IPS-15b (cell line): ENCODE results near the gene WFS1.

Experiments
- H3K27me3 ChIP-seq: one replicate; pipeline ENCODE4 v1.6.1; 2013; ENCODE audit warnings: low read length; ENCODE audit not compliant: control insufficient read depth, insufficient read depth
- H3K36me3 ChIP-seq: one replicate; pipeline ENCODE4 v1.6.1; 2013; ENCODE audit warnings: low read length; ENCODE audit not compliant: control insufficient read depth, insufficient read depth
- H3K4me1 ChIP-seq: one replicate; pipeline ENCODE4 v1.6.1; 2013; ENCODE audit warnings: mild to moderate bottlenecking, low read length; ENCODE audit not compliant: control insufficient read depth, insufficient read depth
- H3K4me3 ChIP-seq: one replicate; pipeline ENCODE4 v1.5.1; 2013; ENCODE audit warnings: low read depth, low read length
- H3K9ac ChIP-seq: one replicate; pipeline ENCODE4 v1.6.1; 2013; ENCODE audit warnings: low read depth, mild to moderate bottlenecking, low read length
- H3K9me3 ChIP-seq: one replicate; pipeline ENCODE4 v1.6.1; 2013; ENCODE audit warnings: mild to moderate bottlenecking, low read length; ENCODE audit not compliant: control insufficient read depth, insufficient read depth

Gene WFS1

DNA sequence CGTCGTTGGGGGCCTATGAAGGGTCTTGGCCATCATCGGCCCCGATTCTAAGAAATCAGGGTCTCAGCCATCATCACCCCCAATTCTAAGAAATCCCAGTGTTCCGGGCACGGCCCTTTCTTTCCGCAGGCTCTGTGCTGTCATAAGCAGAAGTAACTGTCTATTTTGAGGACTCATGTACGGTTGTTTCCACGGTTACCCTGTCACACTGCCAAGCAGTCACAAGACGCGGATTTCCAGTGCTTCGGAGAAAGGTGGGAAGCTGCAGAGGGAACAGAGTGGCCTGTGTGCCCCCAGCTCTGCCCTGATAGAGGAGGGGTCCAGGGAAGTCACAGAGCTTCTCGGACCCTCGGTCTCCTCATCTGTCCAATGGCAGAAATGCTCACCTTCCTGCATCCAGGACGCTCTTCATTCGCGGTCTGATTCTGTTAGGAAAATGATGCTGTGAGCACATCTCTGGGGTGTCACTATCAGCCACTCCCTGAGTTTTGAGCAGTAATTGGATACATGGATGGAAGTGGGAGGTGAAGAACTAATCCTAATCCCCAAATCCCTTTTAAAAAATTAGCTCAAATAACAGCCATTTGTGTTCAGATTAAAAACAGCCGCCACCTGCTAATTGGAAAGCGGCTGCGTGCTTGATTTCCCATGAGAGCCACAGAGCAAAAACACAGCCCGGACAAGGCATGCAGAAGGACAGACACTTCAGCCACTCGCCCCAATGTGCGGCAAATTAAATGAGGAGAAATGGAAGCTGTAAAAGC lies 73.1 kb downstream of the WFS1 start:
- H3K27me3 ChIP-seq: no peaks in the 10 kb centered on the region
- H3K9me3 ChIP-seq: no peaks in the 10 kb centered on the region
- H3K4me1 ChIP-seq: no peaks in the 10 kb centered on the region
- no peak overlapping the region for H3K9ac ChIP-seq
- H3K4me3 ChIP-seq: no peak overlapping the region
- H3K36me3 ChIP-seq: no peaks in the 10 kb centered on the region

- no peaks in the 10 kb centered on the region for H3K36me3 ChIP-seq
- no peak overlapping the region for H3K9ac ChIP-seq
- no peaks in the 10 kb centered on the region for H3K27me3 ChIP-seq
- H3K4me1 ChIP-seq: no peaks in the 10 kb centered on the region
- H3K9me3 ChIP-seq: no peaks in the 10 kb centered on the region
- H3K4me3 ChIP-seq: no peak overlapping the region
Measured at GRCh38 chr4:6343939-6344408, 74.3 kb downstream of the WFS1 start.

DNA sequence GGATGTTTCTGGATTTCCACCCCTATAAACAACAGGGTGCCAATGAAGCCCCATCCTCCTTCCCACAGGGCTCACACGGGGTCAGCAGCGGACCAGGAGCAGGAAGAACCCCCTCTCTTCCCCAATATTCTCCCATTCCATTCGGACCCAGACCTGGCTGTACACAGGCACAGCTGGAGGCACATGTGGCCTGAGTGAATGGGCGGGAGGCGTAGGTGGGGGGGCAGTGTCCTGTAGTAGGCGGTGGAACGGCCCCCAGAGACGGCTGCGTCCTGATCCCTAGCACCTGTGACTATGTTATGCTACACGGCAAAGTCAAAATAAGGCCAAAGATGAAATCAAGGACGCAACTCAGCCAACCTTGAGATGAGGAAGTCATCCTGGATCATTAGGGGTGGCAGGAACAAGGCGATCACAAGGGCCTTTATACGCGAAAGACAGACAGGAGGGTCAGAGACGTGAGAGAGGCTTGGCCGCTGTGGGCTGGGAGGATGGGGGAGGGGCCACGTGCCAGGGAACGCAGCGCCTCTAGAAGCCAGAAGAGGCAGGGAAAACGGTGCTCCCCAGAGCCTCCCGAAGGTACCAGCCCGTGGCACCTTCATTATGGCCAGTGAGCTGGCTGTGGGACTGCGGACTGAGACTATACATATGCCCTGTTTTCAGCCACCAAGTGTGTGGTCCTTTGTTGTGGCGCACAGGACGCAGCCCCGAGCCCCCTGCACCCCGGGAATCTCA lies 75.6 kb downstream of the WFS1 start:
- Histone ChIP-seq H3K36me3 (no peaks in the 10 kb centered on the region), H3K4me1 (no peaks in the 10 kb centered on the region), H3K9me3 (no peaks in the 10 kb centered on the region), H3K9ac (no peak overlapping the region), H3K27me3 (no peaks in the 10 kb centered on the region), H3K4me3 (no peak overlapping the region)

DNA sequence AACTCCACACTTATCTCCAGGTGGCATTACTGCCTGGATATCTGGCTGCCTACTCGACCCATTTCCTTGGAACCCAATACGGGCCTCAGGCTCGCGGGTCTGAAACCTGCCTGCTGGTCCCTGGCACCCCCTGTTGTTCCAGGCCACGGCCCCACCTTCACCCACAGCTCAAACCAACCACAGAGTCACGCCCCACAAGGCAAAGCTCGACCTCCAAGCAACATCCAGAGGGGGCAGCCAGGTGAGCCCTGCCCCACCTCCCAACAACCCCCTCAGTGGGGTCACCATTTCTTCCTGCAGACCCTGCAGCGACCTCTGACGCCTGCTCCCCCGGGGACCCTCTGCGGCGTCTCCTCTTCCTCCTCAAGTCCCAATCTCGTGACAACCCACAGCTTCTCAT lies 76.2 kb downstream of the WFS1 start:
- no peaks in the 10 kb centered on the region for H3K27me3 ChIP-seq
- H3K4me3 ChIP-seq: no peak overlapping the region
- no peaks in the 10 kb centered on the region for H3K4me1 ChIP-seq
- no peak overlapping the region for H3K9ac ChIP-seq
- H3K9me3 ChIP-seq: no peaks in the 10 kb centered on the region
- no peaks in the 10 kb centered on the region for H3K36me3 ChIP-seq

DNA sequence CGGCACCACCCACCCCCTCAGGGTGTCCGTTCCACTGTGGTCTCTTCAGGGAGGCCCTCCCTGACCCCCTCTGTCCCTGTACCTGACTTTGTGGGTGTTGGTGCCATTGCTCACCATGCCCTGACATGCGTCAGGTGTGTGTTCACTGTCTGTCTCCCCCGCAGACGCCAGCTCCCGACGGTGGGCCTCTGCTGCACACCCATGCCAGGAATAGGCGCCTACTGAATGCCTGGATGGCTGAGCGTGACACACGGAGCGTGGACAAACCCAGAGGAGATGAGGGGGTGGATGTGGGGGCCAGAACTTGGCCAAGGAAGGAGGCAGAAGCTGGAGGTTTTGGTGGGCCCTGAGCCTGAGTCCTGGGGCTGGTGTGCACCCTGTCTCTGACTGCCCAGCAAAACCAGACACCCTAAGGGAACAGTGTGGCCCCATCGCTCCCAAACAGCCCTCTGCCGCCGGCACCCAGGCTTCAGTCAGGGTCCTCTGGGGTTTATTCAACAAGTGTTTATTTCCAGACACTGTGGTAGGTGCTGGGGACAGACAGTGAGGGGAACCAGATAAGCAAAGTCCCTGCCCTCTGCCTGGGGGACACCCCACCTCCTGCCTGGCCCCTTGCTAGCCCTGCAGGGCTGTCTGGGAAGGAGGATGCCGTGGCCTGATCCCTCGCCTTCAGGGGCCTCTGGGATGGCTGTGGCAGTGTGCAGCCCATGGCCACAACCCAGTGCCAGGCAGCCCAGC lies 76.9 kb downstream of the WFS1 start:
- Histone ChIP-seq H3K4me3 (no peak overlapping the region), H3K36me3 (no peaks in the 10 kb centered on the region), H3K9me3 (no peaks in the 10 kb centered on the region), H3K27me3 (no peaks in the 10 kb centered on the region), H3K9ac (no peak overlapping the region), H3K4me1 (no peaks in the 10 kb centered on the region)

DNA sequence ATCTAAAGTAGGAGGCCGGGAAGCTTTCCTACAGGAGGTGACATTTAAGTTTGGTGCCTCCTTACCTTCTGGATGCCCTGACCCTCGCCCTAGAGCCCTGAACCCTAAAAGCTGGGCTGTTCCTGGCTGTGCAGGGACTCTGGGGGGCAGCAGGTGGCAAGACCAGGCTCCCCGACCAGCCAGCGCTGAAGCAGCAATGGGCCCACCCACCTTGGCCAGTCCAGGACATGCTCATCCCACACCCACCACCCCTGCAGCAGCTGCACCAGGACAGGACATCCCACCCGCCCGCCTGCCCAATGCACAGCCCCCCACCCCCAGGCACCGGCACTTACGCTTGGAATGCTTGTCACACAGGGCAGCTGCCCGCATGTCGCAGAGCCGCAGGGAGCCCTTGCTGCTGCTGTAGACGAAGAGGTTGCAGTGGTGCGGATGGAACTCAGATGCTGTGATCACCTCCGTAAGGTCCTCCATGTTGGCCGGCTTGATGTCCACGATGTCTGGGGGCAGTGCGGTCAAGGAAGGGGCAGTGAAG lies 77.9 kb downstream of the WFS1 start:
- H3K36me3 ChIP-seq: no peaks in the 10 kb centered on the region
- H3K27me3 ChIP-seq: no peaks in the 10 kb centered on the region
- H3K9ac ChIP-seq: no peak overlapping the region
- H3K9me3 ChIP-seq: no peaks in the 10 kb centered on the region
- no peaks in the 10 kb centered on the region for H3K4me1 ChIP-seq
- H3K4me3 ChIP-seq: no peak overlapping the region

- Histone ChIP-seq H3K27me3 (no peaks in the 10 kb centered on the region), H3K4me3 (no peak overlapping the region), H3K36me3 (no peaks in the 10 kb centered on the region), H3K4me1 (no peaks in the 10 kb centered on the region), H3K9ac (no peak overlapping the region), H3K9me3 (no peaks in the 10 kb centered on the region)
Measured at GRCh38 chr4:6348408-6348807, 78.8 kb downstream of the WFS1 start.

DNA sequence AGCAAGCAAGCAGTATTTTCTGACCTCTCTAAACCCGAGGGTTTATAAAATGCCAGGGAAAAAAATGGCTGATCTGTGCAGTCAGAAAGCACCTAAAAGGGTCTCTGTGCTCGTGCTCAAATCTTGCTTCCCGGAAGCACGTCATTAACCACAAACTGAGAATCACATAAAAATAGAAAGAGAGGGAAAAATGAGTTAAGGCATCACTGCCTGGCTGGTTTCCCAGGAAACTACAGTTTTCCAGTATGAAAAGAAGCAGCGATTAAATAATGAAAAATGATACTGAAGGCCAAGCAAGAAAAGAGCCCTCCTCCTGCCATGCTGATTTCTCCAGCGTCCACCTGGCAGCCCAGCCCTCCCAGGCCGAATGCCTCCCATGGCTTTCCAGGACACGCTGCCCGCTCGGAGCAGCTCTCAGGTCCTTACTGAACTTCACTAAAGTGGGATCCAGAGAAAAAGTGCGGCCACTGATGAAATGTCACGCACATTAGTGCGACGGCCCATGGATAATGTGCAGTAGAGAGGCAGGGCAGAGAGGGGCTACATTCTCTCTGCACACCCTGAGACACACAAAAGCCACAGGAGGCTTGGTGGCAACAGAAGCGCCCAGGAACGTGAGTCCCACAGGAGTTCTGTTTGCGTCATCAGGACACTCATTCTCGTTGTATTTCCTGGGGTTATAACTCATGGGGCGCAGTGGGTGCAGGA lies 80.4 kb downstream of the WFS1 start:
- no peaks in the 10 kb centered on the region for H3K36me3 ChIP-seq
- H3K9me3 ChIP-seq: no peaks in the 10 kb centered on the region
- H3K4me1 ChIP-seq: no peaks in the 10 kb centered on the region
- H3K9ac ChIP-seq: no peak overlapping the region
- H3K27me3 ChIP-seq: no peaks in the 10 kb centered on the region
- no peak overlapping the region for H3K4me3 ChIP-seq

DNA sequence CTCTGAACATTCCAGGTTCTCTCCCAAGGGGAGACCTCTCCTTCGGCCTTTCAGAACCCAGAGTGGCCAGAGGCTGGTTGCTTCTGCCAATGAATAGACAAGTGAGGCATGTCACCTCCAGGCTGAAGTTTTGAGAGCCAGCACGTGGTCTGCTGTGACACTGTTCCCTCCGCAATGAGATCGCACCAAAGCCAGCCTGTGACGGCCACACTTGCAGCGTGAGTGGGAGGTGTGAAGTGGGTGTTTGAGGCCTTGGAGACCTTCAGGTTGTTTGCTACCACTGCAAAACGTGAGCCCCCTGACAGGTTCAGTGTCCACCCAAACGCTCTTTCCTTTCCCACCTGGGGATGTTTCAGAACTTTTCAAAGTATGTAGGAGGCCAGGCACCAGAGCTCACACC lies 81.0 kb downstream of the WFS1 start:
- H3K9ac ChIP-seq: no peak overlapping the region
- H3K4me1 ChIP-seq: no peaks in the 10 kb centered on the region
- H3K4me3 ChIP-seq: no peak overlapping the region
- H3K27me3 ChIP-seq: no peaks in the 10 kb centered on the region
- no peaks in the 10 kb centered on the region for H3K36me3 ChIP-seq
- H3K9me3 ChIP-seq: no peaks in the 10 kb centered on the region

DNA sequence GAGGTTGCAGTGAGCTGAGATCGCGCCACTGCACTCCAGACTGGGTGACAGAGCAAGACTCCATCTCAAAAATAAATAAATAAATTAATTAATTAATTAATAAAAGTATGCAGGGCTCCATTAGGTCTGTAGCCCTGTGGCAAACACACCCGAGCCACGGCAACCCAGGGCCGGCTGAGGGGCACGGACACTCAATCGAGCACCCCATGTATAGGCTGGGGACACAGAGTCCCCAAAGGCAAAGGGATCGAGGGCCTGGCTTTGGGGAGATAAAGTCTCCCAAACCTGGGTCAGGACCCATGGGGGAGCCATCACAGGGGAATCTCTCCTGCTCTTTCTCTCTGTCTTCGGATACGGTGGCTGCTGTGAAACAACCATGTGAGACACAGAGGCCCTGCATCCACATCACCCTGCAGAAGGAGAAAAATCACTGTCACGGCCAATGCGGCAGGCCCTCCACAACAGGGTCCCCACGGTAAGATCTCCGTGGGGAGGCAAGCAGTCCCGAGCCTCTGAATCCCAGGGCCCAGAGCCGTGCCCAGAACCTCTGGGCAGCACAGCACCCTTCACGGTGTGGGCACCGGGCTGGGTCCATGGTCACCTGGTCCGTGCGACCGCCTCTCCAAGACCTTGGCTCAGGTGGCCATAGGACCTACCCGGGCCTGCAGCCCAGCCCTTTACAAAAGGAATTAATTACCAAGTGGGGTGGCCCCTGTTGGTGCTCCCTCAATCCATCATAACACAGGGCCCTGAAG lies 81.8 kb downstream of the WFS1 start:
- Histone ChIP-seq H3K9me3 (no peaks in the 10 kb centered on the region), H3K36me3 (no peaks in the 10 kb centered on the region), H3K4me1 (no peaks in the 10 kb centered on the region), H3K4me3 (no peak overlapping the region), H3K27me3 (no peaks in the 10 kb centered on the region), H3K9ac (no peak overlapping the region)
